Measurements from ENCODE around the gene POLR3B.

GRCh38 chr12:106344131-106344530 is 13.4 kb upstream of the POLR3B start:
- TF ChIP-seq MAX (IDR thresholded peaks at IDR 0.05; ENCODE audit: low read depth, low read length) (no peak), JUNB (IDR thresholded peaks at IDR 0.05) (no peak), MYC (IDR thresholded peaks at IDR 0.05; ENCODE audit: insufficient read depth, insufficient read length, insufficient replicate concordance, low read length, severe bottlenecking) (no peak), CTCF (IDR thresholded peaks at IDR 0.05 in 2 of 3, conservative IDR thresholded peaks at IDR 0.05 in 1 of 3; ENCODE audit: control insufficient read depth in 2 of 3, extremely low read depth in 1 of 3, insufficient read depth in 1 of 3, low read depth in 3 of 3, low read length in 3 of 3) (no peak), ATF2 (IDR thresholded peaks at IDR 0.05; ENCODE audit: low read length) (no peak), PML (IDR thresholded peaks at IDR 0.05; ENCODE audit: low read length) (no peak), POLR2A (IDR thresholded peaks at IDR 0.05; ENCODE audit: low read depth, low read length) (no peak)

Measured in GM12878 (cell line).